ENCODE results near the gene MIPOL1.
"Not testable (repeated sequence)": the region's sequence is repeated elsewhere in the genome, so short reads cannot be mapped to it uniquely, and the experiment has no call there.

Gene MIPOL1

DNA sequence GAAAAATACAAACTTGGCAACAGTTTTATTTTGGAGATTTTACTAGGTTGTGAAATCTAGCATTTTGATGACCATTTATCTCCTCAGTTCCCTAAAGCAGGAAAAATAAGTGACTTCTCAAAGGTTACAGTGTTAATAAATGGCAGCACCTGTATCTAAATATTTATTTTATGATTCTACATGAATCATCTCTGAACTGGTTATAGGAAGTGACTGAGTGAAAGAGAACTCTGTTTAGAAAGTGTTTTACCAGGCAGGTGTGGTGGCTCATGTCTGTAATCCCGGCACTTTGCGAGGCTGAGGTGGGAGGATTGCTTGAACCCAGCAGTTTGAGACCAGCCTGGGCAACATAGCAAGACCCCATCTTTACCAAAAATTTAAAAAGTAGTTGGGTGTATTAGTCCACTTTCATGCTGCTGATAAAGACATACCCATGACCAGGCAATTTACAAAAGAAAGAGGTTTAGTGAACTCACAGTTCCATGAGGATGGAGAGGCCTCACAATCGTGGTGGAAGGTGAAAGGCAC lies 26.3 kb downstream of the MIPOL1 start:
- DNase-seq, result no peak
- H3K36me3 Mint-ChIP-seq (ENCODE audit: insufficient read depth), result no peaks in the 10 kb centered on the region
- no peaks in the 10 kb centered on the region for H3K27me3 Mint-ChIP-seq
- H3K27ac Mint-ChIP-seq, result no peak overlapping the region
- H3K4me1 Mint-ChIP-seq (ENCODE audit: low read depth in 2 of 2), result no peaks in the 10 kb centered on the region
- H3K9me3 Mint-ChIP-seq, result peaks cover 0 to 8% of the 10 kb centered on the region in 2 donors
- ATAC-seq (replicated peaks), result no peak
- H3K4me3 Mint-ChIP-seq, result no peak overlapping the region

DNA sequence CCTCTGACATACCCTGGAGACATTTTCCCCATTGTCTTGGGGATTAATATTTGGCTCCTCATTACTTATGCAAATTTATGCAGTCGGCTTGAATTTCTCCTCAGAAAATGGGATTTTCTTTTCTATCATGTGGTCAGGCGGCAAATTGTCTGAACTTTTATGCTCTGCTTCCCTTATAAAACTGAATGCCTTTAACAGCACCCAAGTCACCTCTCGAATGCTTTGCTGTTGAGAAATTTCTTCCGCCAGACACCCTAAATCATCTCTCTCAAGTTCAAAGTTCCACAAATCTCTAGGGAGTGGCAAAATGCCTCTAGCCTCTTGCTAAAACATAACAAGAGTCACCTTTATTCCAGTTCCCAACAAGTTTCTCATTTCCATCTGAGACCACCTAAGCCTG lies 27.9 kb downstream of the MIPOL1 start:
- H3K36me3 Mint-ChIP-seq (ENCODE audit: insufficient read depth); H3K27me3 Mint-ChIP-seq; H3K4me3 Mint-ChIP-seq; DNase-seq; H3K27ac Mint-ChIP-seq; ATAC-seq (replicated peaks); H3K4me1 Mint-ChIP-seq (ENCODE audit: low read depth in 2 of 2); H3K9me3 Mint-ChIP-seq: not testable (repeated sequence)

- Mint-ChIP-seq H3K27ac (no peak overlapping the region), H3K4me1 (ENCODE audit: low read depth in 2 of 2) (no peaks in the 10 kb centered on the region), H3K4me3 (no peak overlapping the region), H3K27me3 (no peaks in the 10 kb centered on the region), H3K36me3 (ENCODE audit: insufficient read depth) (no peaks in the 10 kb centered on the region), H3K9me3 (peaks cover 0 to 8% of the 10 kb centered on the region in 2 donors)
- no peak for ATAC-seq (replicated peaks)
- no peak for DNase-seq
Measured at GRCh38 chr14:37230551-37231194, 32.9 kb downstream of the MIPOL1 start.

GRCh38 chr14:37232907-37233481 lies 35.3 kb downstream of the MIPOL1 start:
- H3K4me3 Mint-ChIP-seq, result no peak overlapping the region
- H3K36me3 Mint-ChIP-seq (ENCODE audit: insufficient read depth), result no peaks in the 10 kb centered on the region
- H3K27ac Mint-ChIP-seq, result no peak overlapping the region
- H3K27me3 Mint-ChIP-seq, result no peaks in the 10 kb centered on the region
- ATAC-seq (replicated peaks) (no peak), DNase-seq (no peak)
- no peaks in the 10 kb centered on the region for H3K4me1 Mint-ChIP-seq (ENCODE audit: low read depth in 2 of 2)
- peaks cover 0 to 2% of the 10 kb centered on the region in 2 donors for H3K9me3 Mint-ChIP-seq

DNA sequence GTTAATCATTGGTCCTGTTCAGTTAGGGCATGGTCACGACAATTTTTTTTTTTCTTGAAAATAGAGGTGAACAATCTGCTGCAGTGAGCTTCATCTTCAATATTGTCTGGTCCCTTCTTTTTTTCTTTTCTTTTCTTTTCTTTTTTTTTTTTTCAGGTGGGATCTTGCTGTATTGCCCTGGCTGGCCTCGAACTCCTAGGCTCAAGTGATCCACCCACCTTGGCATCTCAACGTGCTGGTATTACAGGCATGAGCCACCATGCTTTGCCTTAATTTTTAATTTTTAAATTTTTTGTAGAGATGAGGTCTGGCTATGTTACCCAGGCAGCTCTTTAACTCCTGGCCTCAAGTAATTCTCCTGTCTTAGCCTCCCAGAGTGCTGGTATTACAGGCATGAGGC lies 36.5 kb downstream of the MIPOL1 start:
- Mint-ChIP-seq H3K4me1 (ENCODE audit: low read depth in 2 of 2) (no peaks in the 10 kb centered on the region), H3K9me3 (peaks cover 0 to 2% of the 10 kb centered on the region in 2 donors), H3K27me3 (no peaks in the 10 kb centered on the region), H3K36me3 (ENCODE audit: insufficient read depth) (no peaks in the 10 kb centered on the region), H3K4me3 (no peak overlapping the region), H3K27ac (no peak overlapping the region)
- no peak for DNase-seq
- no peak for ATAC-seq (replicated peaks)

DNA sequence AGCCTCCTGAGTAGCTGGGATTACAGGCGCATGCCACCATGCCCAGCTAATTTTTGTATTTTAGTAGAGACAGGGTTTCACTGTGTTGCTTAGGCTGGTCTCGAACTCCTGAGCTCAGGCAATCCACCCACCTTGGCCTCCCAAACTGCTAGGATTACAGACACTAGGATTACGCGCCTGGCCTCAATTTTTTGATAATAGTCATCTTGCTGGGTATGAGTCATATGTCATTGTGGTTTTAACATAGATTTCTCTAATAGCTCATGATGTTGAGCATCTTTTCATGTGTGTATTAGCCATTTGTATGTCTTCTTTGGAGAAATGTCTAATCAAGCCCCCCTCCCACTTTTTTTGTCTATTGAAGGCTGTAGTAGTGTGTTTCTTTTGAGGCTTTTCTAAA lies 38.3 kb downstream of the MIPOL1 start:
- not testable (repeated sequence) for ATAC-seq (replicated peaks); H3K27ac Mint-ChIP-seq; H3K36me3 Mint-ChIP-seq (ENCODE audit: insufficient read depth); DNase-seq; H3K9me3 Mint-ChIP-seq; H3K4me3 Mint-ChIP-seq; H3K27me3 Mint-ChIP-seq; H3K4me1 Mint-ChIP-seq (ENCODE audit: low read depth in 2 of 2)

GRCh38 chr14:37237094-37237493 lies 39.4 kb downstream of the MIPOL1 start:
- no peak overlapping the region for H3K27ac Mint-ChIP-seq
- ATAC-seq (replicated peaks) (no peak), DNase-seq (no peak)
- H3K9me3 Mint-ChIP-seq, result peaks cover 0 to 2% of the 10 kb centered on the region in 2 donors
- H3K36me3 Mint-ChIP-seq (ENCODE audit: insufficient read depth), result no peaks in the 10 kb centered on the region
- no peaks in the 10 kb centered on the region for H3K4me1 Mint-ChIP-seq (ENCODE audit: low read depth in 2 of 2)
- no peaks in the 10 kb centered on the region for H3K27me3 Mint-ChIP-seq
- no peak overlapping the region for H3K4me3 Mint-ChIP-seq

DNA sequence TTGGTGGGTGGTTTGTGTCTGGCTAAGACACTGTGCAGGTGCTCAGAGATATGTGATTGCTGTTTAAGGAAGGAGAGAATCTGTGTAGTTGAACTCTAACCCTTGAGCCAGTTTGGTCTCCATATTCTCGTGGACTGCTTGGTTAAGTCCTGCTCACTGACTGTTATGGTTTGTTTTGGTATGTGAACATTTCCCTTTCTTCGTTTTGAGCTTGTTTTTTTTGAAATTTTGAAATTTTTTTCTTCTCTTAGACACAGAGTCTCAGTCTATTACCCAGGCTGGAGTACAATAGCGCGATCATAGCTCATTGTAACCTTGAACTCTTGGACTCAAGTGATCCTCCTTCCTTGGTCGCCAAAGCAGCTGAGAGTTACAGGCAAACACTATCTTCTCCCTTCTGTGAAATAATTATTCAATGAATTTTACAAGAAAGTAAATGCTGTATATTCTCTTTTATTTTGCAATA lies 40.0 kb downstream of the MIPOL1 start:
- Mint-ChIP-seq H3K36me3 (ENCODE audit: insufficient read depth) (no peaks in the 10 kb centered on the region), H3K4me1 (ENCODE audit: low read depth in 2 of 2) (no peaks in the 10 kb centered on the region), H3K27ac (no peak overlapping the region), H3K4me3 (no peak overlapping the region), H3K27me3 (no peaks in the 10 kb centered on the region), H3K9me3 (peaks cover 0 to 2% of the 10 kb centered on the region in 2 donors)
- DNase-seq (no peak), ATAC-seq (replicated peaks) (no peak)

DNA sequence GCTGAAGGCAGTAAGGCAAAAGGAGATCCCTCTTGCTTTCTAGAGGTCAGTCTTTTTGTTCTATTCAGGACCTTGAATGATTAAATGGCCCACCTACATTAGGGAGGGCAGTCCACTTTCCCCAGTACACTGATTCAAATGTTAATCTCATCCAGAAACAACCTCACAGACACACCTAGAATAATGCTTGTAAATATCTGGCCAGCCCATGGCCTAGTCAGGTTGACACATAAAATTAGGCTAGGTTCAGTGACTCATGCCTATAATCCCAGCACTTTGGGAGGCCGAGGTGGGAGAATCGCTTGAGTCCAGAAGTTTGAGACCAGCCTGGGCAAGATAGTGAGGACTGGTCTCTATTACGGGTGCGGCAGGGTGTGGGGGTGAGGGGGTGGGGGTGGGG lies 43.5 kb downstream of the MIPOL1 start:
- Mint-ChIP-seq H3K4me3 (no peak overlapping the region), H3K4me1 (ENCODE audit: low read depth in 2 of 2) (no peaks in the 10 kb centered on the region), H3K27ac (no peak overlapping the region), H3K36me3 (ENCODE audit: insufficient read depth) (no peaks in the 10 kb centered on the region), H3K27me3 (no peaks in the 10 kb centered on the region), H3K9me3 (peaks cover 0 to 2% of the 10 kb centered on the region in 2 donors)
- DNase-seq (no peak), ATAC-seq (replicated peaks) (no peak)

DNA sequence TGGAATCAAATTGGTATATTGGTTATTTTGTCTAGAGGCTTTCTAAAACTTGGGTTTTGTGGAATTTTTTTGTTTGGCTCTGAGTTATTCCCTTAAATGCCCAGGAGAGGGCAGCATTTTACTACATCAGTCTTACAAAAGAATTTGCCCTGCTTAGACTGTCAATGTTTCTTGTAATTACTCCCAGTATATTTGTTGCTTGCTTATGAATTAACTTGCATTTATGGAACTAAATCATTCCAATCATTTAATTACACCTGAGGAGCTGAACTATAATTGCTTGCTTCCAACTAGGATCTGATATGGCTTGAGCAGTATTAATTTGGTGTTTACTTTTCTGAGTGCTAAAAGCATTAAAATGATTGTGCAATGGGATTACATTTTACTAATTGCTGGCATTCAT lies 48.7 kb downstream of the MIPOL1 start:
- no peak for DNase-seq

DNA sequence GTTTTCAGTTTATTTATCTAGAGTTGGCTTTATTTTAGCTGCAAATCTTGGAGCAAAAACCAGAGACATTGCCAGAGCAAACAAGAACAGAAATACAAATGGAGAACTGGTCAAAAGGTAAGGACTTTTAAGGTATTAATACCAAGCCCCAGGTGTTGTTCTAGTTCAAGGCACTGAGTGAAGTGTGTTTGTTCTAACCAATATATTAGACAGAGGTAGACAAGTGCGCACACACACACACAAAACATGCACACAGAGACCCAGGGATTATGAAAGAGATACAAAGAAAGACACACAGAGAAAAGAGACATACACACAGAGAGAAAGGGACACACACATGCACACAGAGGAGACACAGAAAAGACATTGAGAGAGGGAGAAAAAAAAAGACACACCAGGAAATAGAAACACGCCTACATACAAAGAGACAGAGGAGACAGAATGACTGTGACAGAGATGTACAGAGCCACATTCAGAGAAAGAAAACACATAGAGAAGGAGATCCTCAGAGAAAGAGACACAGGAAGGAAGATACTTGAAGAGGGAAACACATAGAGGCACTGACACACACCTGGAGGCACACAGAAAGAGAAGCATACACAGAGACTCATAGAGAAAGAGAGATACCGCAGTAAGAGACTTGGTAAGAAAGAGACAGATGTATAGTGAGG lies 50.2 kb downstream of the MIPOL1 start:
- Mint-ChIP-seq H3K27me3 (no peaks in the 10 kb centered on the region), H3K4me3 (no peak overlapping the region), H3K36me3 (ENCODE audit: insufficient read depth) (no peaks in the 10 kb centered on the region), H3K4me1 (ENCODE audit: low read depth in 2 of 2) (no peaks in the 10 kb centered on the region), H3K9me3 (no peaks in the 10 kb centered on the region), H3K27ac (no peak overlapping the region)
- ATAC-seq (replicated peaks) (no peak), DNase-seq (no peak)

More for the DNA sequence above, 48.7 kb downstream of the MIPOL1 start:
- Mint-ChIP-seq H3K36me3 (ENCODE audit: insufficient read depth) (no peaks in the 10 kb centered on the region), H3K4me3 (no peak overlapping the region), H3K27me3 (no peaks in the 10 kb centered on the region), H3K9me3 (no peaks in the 10 kb centered on the region), H3K4me1 (ENCODE audit: low read depth in 2 of 2) (no peaks in the 10 kb centered on the region), H3K27ac (no peak overlapping the region)
- ATAC-seq (replicated peaks), result no peak

- Mint-ChIP-seq H3K4me3 (no peak overlapping the region), H3K27ac (no peak overlapping the region), H3K9me3 (no peaks in the 10 kb centered on the region), H3K4me1 (ENCODE audit: low read depth in 2 of 2) (no peaks in the 10 kb centered on the region), H3K36me3 (ENCODE audit: insufficient read depth) (no peaks in the 10 kb centered on the region), H3K27me3 (no peaks in the 10 kb centered on the region)
- ATAC-seq (replicated peaks) (no peak), DNase-seq (no peak)
Measured at GRCh38 chr14:37251775-37252174, 54.0 kb downstream of the MIPOL1 start.

- H3K4me3 Mint-ChIP-seq, result no peak overlapping the region
- ATAC-seq (replicated peaks) (no peak), DNase-seq (no peak)
- H3K4me1 Mint-ChIP-seq (ENCODE audit: low read depth in 2 of 2), result no peaks in the 10 kb centered on the region
- no peaks in the 10 kb centered on the region for H3K27me3 Mint-ChIP-seq
- no peaks in the 10 kb centered on the region for H3K36me3 Mint-ChIP-seq (ENCODE audit: insufficient read depth)
- H3K9me3 Mint-ChIP-seq, result no peaks in the 10 kb centered on the region
- H3K27ac Mint-ChIP-seq, result no peak overlapping the region
Measured at GRCh38 chr14:37252434-37252833, 54.7 kb downstream of the MIPOL1 start.

GRCh38 chr14:37253905-37254304 lies 56.2 kb downstream of the MIPOL1 start:
- DNase-seq, result no peak
- no peak overlapping the region for H3K4me3 Mint-ChIP-seq

More at GRCh38 chr14:37253905-37254304, 56.2 kb downstream of the MIPOL1 start:
- no peaks in the 10 kb centered on the region for H3K4me1 Mint-ChIP-seq (ENCODE audit: low read depth in 2 of 2)
- H3K27ac Mint-ChIP-seq, result no peak overlapping the region
- no peak for ATAC-seq (replicated peaks)
- no peaks in the 10 kb centered on the region for H3K36me3 Mint-ChIP-seq (ENCODE audit: insufficient read depth)
- no peaks in the 10 kb centered on the region for H3K27me3 Mint-ChIP-seq
- H3K9me3 Mint-ChIP-seq, result no peaks in the 10 kb centered on the region
